GM18498 (cell line): ENCODE data around the gene SHISA9.
"Not testable (repeated sequence)": the region's sequence is repeated elsewhere in the genome, so short reads cannot be mapped to it uniquely, and the experiment has no call there.

ENCODE experiments used
- ATAC-seq: cut with Tn5 transposase; IDR thresholded peaks from one replicate; pipeline ENCODE4 v1.9.1; 2021; ENCODE audit warnings: mild to moderate bottlenecking, moderate library complexity; ENCODE audit not compliant: unreplicated experiment

SHISA9 gene

GRCh38 chr16:12899529-12900143 is 1.8 kb upstream of the SHISA9 start:
- no peak for ATAC-seq

GRCh38 chr16:12900156-12900555 is 1.2 kb upstream of the SHISA9 start:
- ATAC-seq, result no peak

GRCh38 chr16:12900599-12901203 is 697 bp upstream of the SHISA9 start:
- ATAC-seq, result no peak

- no peak for ATAC-seq
Measured at GRCh38 chr16:12901204-12901596, 198 bp upstream of the SHISA9 start.

GRCh38 chr16:12902511-12903372 is 1.3 kb downstream of the SHISA9 start:
- no peak for ATAC-seq

- no peak for ATAC-seq
Measured at GRCh38 chr16:12903407-12904328, 2.3 kb downstream of the SHISA9 start.

- ATAC-seq, result no peak
Measured at GRCh38 chr16:12904329-12904671, 2.9 kb downstream of the SHISA9 start.

GRCh38 chr16:12906271-12906670 is 4.9 kb downstream of the SHISA9 start:
- no peak for ATAC-seq

- ATAC-seq, result no peak
Measured at GRCh38 chr16:12906765-12907516, 5.5 kb downstream of the SHISA9 start.

- no peak for ATAC-seq
Measured at GRCh38 chr16:12907670-12908233, 6.4 kb downstream of the SHISA9 start.

- ATAC-seq, result no peak
Measured at GRCh38 chr16:12917246-12917645, 15.8 kb downstream of the SHISA9 start.

GRCh38 chr16:12917653-12918052 is 16.3 kb downstream of the SHISA9 start:
- ATAC-seq, result no peak

- ATAC-seq, result no peak
Measured at GRCh38 chr16:12920739-12921138, 19.3 kb downstream of the SHISA9 start.

GRCh38 chr16:12923640-12924039 is 22.2 kb downstream of the SHISA9 start:
- ATAC-seq, result not testable (repeated sequence)

- ATAC-seq, result no peak
Measured at GRCh38 chr16:12925026-12925800, 23.8 kb downstream of the SHISA9 start.

GRCh38 chr16:12927591-12927990 is 26.2 kb downstream of the SHISA9 start:
- ATAC-seq, result no peak

- no peak for ATAC-seq
Measured at GRCh38 chr16:12930881-12931280, 29.5 kb downstream of the SHISA9 start.

- no peak for ATAC-seq
Measured at GRCh38 chr16:12936391-12936790, 35.0 kb downstream of the SHISA9 start.

GRCh38 chr16:12941896-12942295 is 40.5 kb downstream of the SHISA9 start:
- no peak for ATAC-seq
